ENCODE measurements around the gene CD40LG. TPM values are rescaled to one million over a fixed set of nuclear protein-coding genes. Genes with fewer than 3 reads are reported as not detected.

The CD40LG gene
- total and polyA plus RNA-seq, 4 donors: 0.13 to 0.19 (median 0.17) TPM; not detected in 1

- TF ChIP-seq REST (IDR thresholded peaks at IDR 0.05): no peak
- TF ChIP-seq, protein P1, sequence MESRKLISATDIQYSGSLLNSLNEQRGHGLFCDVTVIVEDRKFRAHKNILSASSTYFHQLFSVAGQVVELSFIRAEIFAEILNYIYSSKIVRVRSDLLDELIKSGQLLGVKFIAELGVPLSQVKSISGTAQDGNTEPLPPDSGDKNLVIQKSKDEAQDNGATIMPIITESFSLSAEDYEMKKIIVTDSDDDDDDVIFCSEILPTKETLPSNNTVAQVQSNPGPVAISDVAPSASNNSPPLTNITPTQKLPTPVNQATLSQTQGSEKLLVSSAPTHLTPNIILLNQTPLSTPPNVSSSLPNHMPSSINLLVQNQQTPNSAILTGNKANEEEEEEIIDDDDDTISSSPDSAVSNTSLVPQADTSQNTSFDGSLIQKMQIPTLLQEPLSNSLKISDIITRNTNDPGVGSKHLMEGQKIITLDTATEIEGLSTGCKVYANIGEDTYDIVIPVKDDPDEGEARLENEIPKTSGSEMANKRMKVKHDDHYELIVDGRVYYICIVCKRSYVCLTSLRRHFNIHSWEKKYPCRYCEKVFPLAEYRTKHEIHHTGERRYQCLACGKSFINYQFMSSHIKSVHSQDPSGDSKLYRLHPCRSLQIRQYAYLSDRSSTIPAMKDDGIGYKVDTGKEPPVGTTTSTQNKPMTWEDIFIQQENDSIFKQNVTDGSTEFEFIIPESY (IDR thresholded peaks at IDR 0.05): no peak
Measured at GRCh38 chrX:136689436-136689835, 41.5 kb downstream of the CD40LG start (continued).

GRCh38 chrX:136691028-136691809 lies 43.3 kb downstream of the CD40LG start:
- Histone ChIP-seq H3K27me3 (ENCODE audit: control insufficient read depth in 4 of 4, insufficient read depth in 4 of 4, low read length in 3 of 4) (no peaks in the 10 kb centered on the region), H3K9ac (ENCODE audit: low read depth in 1 of 2, low read length in 2 of 2) (no peak overlapping the region), H3K27ac (ENCODE audit: low read depth in 1 of 2, low read length in 2 of 2) (no peak overlapping the region), H3K4me1 (ENCODE audit: control insufficient read depth in 4 of 4, insufficient read depth in 4 of 4, low read length in 3 of 4) (no peaks in the 10 kb centered on the region), H3K4me3 (ENCODE audit: low read depth in 1 of 3, low read length in 3 of 3) (no peak overlapping the region), H3K36me3 (ENCODE audit: control insufficient read depth in 4 of 4, insufficient read depth in 3 of 4, low read depth in 1 of 4, low read length in 3 of 4) (no peaks in the 10 kb centered on the region), H3K9me3 (ENCODE audit: control insufficient read depth in 4 of 4, low read length in 3 of 4) (no peaks in the 10 kb centered on the region)
- TF ChIP-seq RXRA (IDR thresholded peaks at IDR 0.05): no peak
- TF ChIP-seq HNF4G (IDR thresholded peaks at IDR 0.05): no peak
- TF ChIP-seq EGR1 (IDR thresholded peaks at IDR 0.05; ENCODE audit: low read depth in 2 of 2): no peak
- no peak for TF ChIP-seq YY1 (IDR thresholded peaks at IDR 0.05)
- TF ChIP-seq JUND (IDR thresholded peaks at IDR 0.05): no peak
- WGBS: 61% methylated on average over 3 of the region's 3 CpGs
- no peak for DNase-seq (ENCODE audit: low spot score)

DNA sequence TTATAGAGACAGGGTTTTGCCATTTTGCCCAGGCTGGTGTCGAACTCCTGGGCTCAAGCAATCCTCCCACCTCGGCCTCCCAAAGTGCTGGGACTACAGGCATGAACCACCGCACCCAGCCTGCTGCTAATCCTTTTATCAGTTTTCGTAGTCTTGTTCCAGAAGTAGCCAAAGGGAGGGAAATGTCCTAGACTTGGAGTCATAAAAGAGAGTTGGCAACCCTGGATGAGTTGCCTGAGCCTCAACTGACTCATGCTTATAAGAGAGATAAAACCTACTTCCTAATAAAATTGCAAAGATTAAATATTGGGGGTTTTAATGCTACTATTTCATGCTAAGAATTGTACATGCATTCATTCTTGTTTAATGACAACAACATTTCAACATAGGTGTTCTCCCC lies 44.3 kb downstream of the CD40LG start:
- Histone ChIP-seq H3K9me3 (ENCODE audit: control insufficient read depth in 4 of 4, low read length in 3 of 4) (no peaks in the 10 kb centered on the region), H3K27ac (ENCODE audit: low read depth in 1 of 2, low read length in 2 of 2) (no peak overlapping the region), H3K9ac (ENCODE audit: low read depth in 1 of 2, low read length in 2 of 2) (no peak overlapping the region), H3K4me1 (ENCODE audit: control insufficient read depth in 4 of 4, insufficient read depth in 4 of 4, low read length in 3 of 4) (no peaks in the 10 kb centered on the region), H3K27me3 (ENCODE audit: control insufficient read depth in 4 of 4, insufficient read depth in 4 of 4, low read length in 3 of 4) (no peaks in the 10 kb centered on the region), H3K4me3 (ENCODE audit: low read depth in 1 of 3, low read length in 3 of 3) (no peak overlapping the region), H3K36me3 (ENCODE audit: control insufficient read depth in 4 of 4, insufficient read depth in 3 of 4, low read depth in 1 of 4, low read length in 3 of 4) (no peaks in the 10 kb centered on the region)
- DNase-seq (ENCODE audit: low spot score): no peak
- WGBS: 96% methylated on average over 4 of the region's 4 CpGs
- no peak for TF ChIP-seq GABPA (IDR thresholded peaks at IDR 0.05 in 1 of 2, conservative IDR thresholded peaks at IDR 0.05 in 1 of 2)
- TF ChIP-seq RXRA (IDR thresholded peaks at IDR 0.05): no peak
